GM12878 (cell line): Measurements from ENCODE around the gene AAMP. TPM values are rescaled to one million over a fixed set of nuclear protein-coding genes. Genes with fewer than 3 reads are reported as not detected.

Source experiments
- CBX5 ChIP-seq: sonication (generic); IDR thresholded peaks from 2 replicates; pipeline ENCODE4 v1.6.1; 2016; ENCODE audit warnings: low read depth, moderate library complexity, mild to moderate bottlenecking, inconsistent platforms
- CREB1 ChIP-seq: IDR thresholded peaks from 2 replicates; pipeline ENCODE4 v1.6.1; 2012; ENCODE audit warnings: low read depth, mild to moderate bottlenecking, inconsistent platforms
- DPF2 ChIP-seq: fragments of 450-650 bp; IDR thresholded peaks from 2 replicates; pipeline ENCODE4 v1.6.1; 2017; ENCODE audit warnings: mild to moderate bottlenecking
- ETV6 ChIP-seq, 2 experiments: fragments of 450-650 bp in 1 of 2; IDR thresholded peaks in 1 of 2; conservative IDR thresholded peaks in 1 of 2; 2 replicates each; pipeline ENCODE4 v1.6.1; 2014; ENCODE audit warnings: antibody characterized with exemption in 1 of 2, borderline replicate concordance in 1 of 2, low read depth in 1 of 2, mild to moderate bottlenecking in 1 of 2, moderate library complexity in 1 of 2
- FOXM1 ChIP-seq: IDR thresholded peaks from 2 replicates; pipeline ENCODE4 v1.6.1; 2012; ENCODE audit warnings: low read depth, mild to moderate bottlenecking, inconsistent platforms, low read length, moderate library complexity
- GABPA ChIP-seq: IDR thresholded peaks from 2 replicates; pipeline ENCODE4 v1.6.1; 2014; ENCODE audit warnings: antibody characterized with exemption, low read depth, mild to moderate bottlenecking, inconsistent platforms
- HDAC2 ChIP-seq: fragments of 200-600 bp; sonication (generic); IDR thresholded peaks from 2 replicates; pipeline ENCODE4 v1.6.1; 2017
- KAT2A ChIP-seq: conservative IDR thresholded peaks from 2 replicates; pipeline ENCODE4 v1.6.1; 2011; ENCODE audit warnings: low read depth, low read length; ENCODE audit not compliant: control insufficient read depth
- LARP7 ChIP-seq: fragments of 450-650 bp; IDR thresholded peaks from 2 replicates; pipeline ENCODE4 v1.6.1; 2017; ENCODE audit warnings: mild to moderate bottlenecking
- MEF2B ChIP-seq: fragments of 450-650 bp; IDR thresholded peaks from 2 replicates; pipeline ENCODE4 v1.6.1; 2018; ENCODE audit warnings: mild to moderate bottlenecking, moderate library complexity; ENCODE audit not compliant: partially characterized antibody, poor library complexity, severe bottlenecking
- MYB ChIP-seq: fragments of 150-350 bp; IDR thresholded peaks from 2 replicates; pipeline ENCODE4 v1.6.1; 2014; ENCODE audit warnings: mild to moderate bottlenecking, low read depth, low read length, borderline replicate concordance
- NFYB ChIP-seq: IDR thresholded peaks from 2 replicates; pipeline ENCODE4 v1.6.1; 2011; ENCODE audit warnings: low read depth, mild to moderate bottlenecking, low read length, improper control_type of control experiment, moderate library complexity; ENCODE audit not compliant: insufficient read depth
- RAD21 ChIP-seq: IDR thresholded peaks from 2 replicates; pipeline ENCODE4 v1.6.1; 2011; ENCODE audit warnings: mild to moderate bottlenecking, low read depth, low read length, moderate library complexity; ENCODE audit not compliant: insufficient read depth
- RBBP5 ChIP-seq: fragments of 200-600 bp; sonication (generic); conservative IDR thresholded peaks from 2 replicates; pipeline ENCODE4 v1.6.1; 2016
- SMAD5 ChIP-seq: IDR thresholded peaks from 2 replicates; pipeline ENCODE4 v1.6.1; 2016; ENCODE audit warnings: antibody characterized with exemption, low read depth
- SREBF1 ChIP-seq: IDR thresholded peaks from 2 replicates; pipeline ENCODE4 v1.6.1; 2012; ENCODE audit warnings: mild to moderate bottlenecking, low read length
- ZBED1 ChIP-seq: IDR thresholded peaks from 2 replicates; pipeline ENCODE4 v1.6.1; 2016; ENCODE audit warnings: borderline replicate concordance
- ZNF207 ChIP-seq: fragments of 450-650 bp; IDR thresholded peaks from 2 replicates; pipeline ENCODE4 v1.6.1; 2014; ENCODE audit warnings: antibody characterized with exemption, mild to moderate bottlenecking, borderline replicate concordance
- polyA plus RNA-seq, 11 experiments: library from polyadenylated mRNA; depleted of rRNA in 4 of 11; unstranded in 6 of 11; stranded (reverse) in 5 of 11; fragments of >200 nt; fragmentation: Nextera tagmentation in 4 of 11; fragmentation: Illumina TruSeq in 1 of 11; extraction: Ambion mirVana in 4 of 11; extraction: Trizol in 1 of 11; gene quantifications; 1 replicate in 1 of 11; 2 replicates in 10 of 11; pipeline versions ENCODE4 v1.2.1 to v1.2.3, GENCODE V29; 2011 to 2016; ENCODE audit warnings: inconsistent platforms in 2 of 11, missing spikeins in 2 of 11, low read depth in 1 of 11
- total RNA-seq, 4 experiments: library from RNA; depleted of rRNA in 3 of 4; stranded (reverse); fragments of >200 nt in 3 of 4; fragmentation: Illumina TruSeq in 1 of 4; extraction: Trizol in 1 of 4; gene quantifications; 2 replicates each; pipeline versions ENCODE4 v1.2.1 to v1.2.3, GENCODE V29; 2013 to 2021
- TF ChIP-seq, protein P1 (sequence below): fragments of 450-650 bp; IDR thresholded peaks from 2 replicates; pipeline ENCODE4 v1.6.1; 2016; ENCODE audit warnings: mild to moderate bottlenecking
- TF ChIP-seq, protein P2 (sequence below): IDR thresholded peaks from 2 replicates; pipeline ENCODE4 v1.6.1; 2011; ENCODE audit warnings: low read depth, mild to moderate bottlenecking, low read length, moderate library complexity, borderline replicate concordance; ENCODE audit errors: extremely low read depth
- TF ChIP-seq, protein P3 (sequence below): fragments of 450-650 bp; conservative IDR thresholded peaks from 2 replicates; pipeline ENCODE4 v1.6.1; 2017; ENCODE audit warnings: mild to moderate bottlenecking, moderate library complexity
- TF ChIP-seq, protein P4 (sequence below): IDR thresholded peaks from 2 replicates; pipeline ENCODE4 v1.6.1; 2012; ENCODE audit warnings: low read depth, low read length, improper control_type of control experiment
- TF ChIP-seq, protein P5 (sequence below): fragments of 450-650 bp; IDR thresholded peaks from 2 replicates; pipeline ENCODE4 v1.6.1; 2018; ENCODE audit warnings: mild to moderate bottlenecking, low read depth, moderate library complexity; ENCODE audit not compliant: partially characterized antibody

Gene AAMP
- total and polyA plus RNA-seq, 10 of the 15 experiments (the other 5 are each of a cell fraction or from before 2014, with no cell fraction given), result 4.4 to 140 (median 81.9) TPM

DNA sequence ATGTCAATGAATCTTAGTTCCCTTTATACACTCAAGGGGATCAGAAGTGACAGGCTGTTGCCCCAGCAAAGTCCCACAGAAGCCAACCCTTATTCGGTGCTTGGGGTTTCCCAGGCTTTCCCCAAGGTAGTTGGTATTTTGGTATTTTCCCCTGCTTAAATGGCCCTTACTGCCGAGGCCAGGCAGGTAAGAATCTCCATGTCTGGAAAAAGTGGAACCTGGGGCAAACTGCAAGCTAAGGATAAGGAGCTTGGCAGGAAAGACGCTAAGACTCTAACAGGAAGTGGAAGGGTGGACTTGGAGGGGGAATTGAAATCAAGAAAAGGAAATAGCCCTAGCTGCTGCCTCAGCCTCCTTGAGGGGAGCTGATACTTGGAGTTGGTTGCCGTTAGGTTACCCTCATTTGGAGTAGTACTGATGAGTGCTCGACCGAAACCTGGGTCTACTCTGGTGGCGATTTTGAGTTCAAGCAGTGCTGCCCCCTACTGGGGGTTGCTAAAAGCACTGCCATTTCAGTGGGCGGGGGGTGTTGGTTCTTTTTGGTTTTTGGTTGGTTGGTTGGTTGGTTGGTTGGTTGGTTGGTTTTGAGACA is 12.5 kb downstream of the AAMP start (continued):
- TF ChIP-seq ZNF207 (no peak), DPF2 (0 out of 2 replicates have a peak, but pooled peaks have one; percentile 21), MEF2B (peak; percentile 15), RAD21 (peak; percentile 51), ETV6 (conservative IDR thresholded peaks at IDR 0.05 in 1 of 2, IDR thresholded peaks at IDR 0.05 in 1 of 2; ENCODE audit: borderline replicate concordance in 1 of 2, low read depth in 1 of 2) (peak in 1 of 2 experiments; percentile 96; a peak in 2 of 4 replicates), ZBED1 (no peak), LARP7 (no peak), NFYB (no peak), CREB1 (0 out of 2 replicates have a peak, but pooled peaks have one; percentile 29), KAT2A (no peak), GABPA (no peak), SMAD5 (no peak), SREBF1 (no peak), FOXM1 (no peak), MYB (no peak), CBX5 (0 out of 2 replicates have a peak, but pooled peaks have one; percentile 50), RBBP5 (no peak), HDAC2 (no peak)
- TF ChIP-seq, protein P1, sequence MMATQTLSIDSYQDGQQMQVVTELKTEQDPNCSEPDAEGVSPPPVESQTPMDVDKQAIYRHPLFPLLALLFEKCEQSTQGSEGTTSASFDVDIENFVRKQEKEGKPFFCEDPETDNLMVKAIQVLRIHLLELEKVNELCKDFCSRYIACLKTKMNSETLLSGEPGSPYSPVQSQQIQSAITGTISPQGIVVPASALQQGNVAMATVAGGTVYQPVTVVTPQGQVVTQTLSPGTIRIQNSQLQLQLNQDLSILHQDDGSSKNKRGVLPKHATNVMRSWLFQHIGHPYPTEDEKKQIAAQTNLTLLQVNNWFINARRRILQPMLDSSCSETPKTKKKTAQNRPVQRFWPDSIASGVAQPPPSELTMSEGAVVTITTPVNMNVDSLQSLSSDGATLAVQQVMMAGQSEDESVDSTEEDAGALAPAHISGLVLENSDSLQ, result peak; percentile 62
- TF ChIP-seq, protein P2, sequence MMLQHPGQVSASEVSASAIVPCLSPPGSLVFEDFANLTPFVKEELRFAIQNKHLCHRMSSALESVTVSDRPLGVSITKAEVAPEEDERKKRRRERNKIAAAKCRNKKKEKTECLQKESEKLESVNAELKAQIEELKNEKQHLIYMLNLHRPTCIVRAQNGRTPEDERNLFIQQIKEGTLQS, result no peak
- TF ChIP-seq, protein P3, sequence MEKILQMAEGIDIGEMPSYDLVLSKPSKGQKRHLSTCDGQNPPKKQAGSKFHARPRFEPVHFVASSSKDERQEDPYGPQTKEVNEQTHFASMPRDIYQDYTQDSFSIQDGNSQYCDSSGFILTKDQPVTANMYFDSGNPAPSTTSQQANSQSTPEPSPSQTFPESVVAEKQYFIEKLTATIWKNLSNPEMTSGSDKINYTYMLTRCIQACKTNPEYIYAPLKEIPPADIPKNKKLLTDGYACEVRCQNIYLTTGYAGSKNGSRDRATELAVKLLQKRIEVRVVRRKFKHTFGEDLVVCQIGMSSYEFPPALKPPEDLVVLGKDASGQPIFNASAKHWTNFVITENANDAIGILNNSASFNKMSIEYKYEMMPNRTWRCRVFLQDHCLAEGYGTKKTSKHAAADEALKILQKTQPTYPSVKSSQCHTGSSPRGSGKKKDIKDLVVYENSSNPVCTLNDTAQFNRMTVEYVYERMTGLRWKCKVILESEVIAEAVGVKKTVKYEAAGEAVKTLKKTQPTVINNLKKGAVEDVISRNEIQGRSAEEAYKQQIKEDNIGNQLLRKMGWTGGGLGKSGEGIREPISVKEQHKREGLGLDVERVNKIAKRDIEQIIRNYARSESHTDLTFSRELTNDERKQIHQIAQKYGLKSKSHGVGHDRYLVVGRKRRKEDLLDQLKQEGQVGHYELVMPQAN, result no peak
- TF ChIP-seq, protein P4, sequence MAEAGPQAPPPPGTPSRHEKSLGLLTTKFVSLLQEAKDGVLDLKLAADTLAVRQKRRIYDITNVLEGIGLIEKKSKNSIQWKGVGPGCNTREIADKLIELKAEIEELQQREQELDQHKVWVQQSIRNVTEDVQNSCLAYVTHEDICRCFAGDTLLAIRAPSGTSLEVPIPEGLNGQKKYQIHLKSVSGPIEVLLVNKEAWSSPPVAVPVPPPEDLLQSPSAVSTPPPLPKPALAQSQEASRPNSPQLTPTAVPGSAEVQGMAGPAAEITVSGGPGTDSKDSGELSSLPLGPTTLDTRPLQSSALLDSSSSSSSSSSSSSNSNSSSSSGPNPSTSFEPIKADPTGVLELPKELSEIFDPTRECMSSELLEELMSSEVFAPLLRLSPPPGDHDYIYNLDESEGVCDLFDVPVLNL, result no peak
- TF ChIP-seq, protein P5, sequence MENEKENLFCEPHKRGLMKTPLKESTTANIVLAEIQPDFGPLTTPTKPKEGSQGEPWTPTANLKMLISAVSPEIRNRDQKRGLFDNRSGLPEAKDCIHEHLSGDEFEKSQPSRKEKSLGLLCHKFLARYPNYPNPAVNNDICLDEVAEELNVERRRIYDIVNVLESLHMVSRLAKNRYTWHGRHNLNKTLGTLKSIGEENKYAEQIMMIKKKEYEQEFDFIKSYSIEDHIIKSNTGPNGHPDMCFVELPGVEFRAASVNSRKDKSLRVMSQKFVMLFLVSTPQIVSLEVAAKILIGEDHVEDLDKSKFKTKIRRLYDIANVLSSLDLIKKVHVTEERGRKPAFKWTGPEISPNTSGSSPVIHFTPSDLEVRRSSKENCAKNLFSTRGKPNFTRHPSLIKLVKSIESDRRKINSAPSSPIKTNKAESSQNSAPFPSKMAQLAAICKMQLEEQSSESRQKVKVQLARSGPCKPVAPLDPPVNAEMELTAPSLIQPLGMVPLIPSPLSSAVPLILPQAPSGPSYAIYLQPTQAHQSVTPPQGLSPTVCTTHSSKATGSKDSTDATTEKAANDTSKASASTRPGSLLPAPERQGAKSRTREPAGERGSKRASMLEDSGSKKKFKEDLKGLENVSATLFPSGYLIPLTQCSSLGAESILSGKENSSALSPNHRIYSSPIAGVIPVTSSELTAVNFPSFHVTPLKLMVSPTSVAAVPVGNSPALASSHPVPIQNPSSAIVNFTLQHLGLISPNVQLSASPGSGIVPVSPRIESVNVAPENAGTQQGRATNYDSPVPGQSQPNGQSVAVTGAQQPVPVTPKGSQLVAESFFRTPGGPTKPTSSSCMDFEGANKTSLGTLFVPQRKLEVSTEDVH, result no peak
